WI38 (cell line): ENCODE measurements around the gene HLA-DRB5.
"Not testable (repeated sequence)": the region's sequence is repeated elsewhere in the genome, so short reads cannot be mapped to it uniquely, and the experiment has no call there.

Source experiments
- H3K4me3 ChIP-seq: 2 replicates; pipeline ENCODE4 v1.5.1; 2011; ENCODE audit warnings: low read depth, mild to moderate bottlenecking, control low read depth, low read length
- TF ChIP-seq, protein P1 (sequence below): IDR thresholded peaks from 2 replicates; pipeline ENCODE4 v1.5.1; 2012; ENCODE audit warnings: low read depth, mild to moderate bottlenecking, control low read depth, low read length

HLA-DRB5 gene

GRCh38 chr6:32472781-32473375, 57.2 kb downstream of the HLA-DRB5 start:
- H3K4me3 ChIP-seq, result no peak overlapping the region
- TF ChIP-seq, protein P1, sequence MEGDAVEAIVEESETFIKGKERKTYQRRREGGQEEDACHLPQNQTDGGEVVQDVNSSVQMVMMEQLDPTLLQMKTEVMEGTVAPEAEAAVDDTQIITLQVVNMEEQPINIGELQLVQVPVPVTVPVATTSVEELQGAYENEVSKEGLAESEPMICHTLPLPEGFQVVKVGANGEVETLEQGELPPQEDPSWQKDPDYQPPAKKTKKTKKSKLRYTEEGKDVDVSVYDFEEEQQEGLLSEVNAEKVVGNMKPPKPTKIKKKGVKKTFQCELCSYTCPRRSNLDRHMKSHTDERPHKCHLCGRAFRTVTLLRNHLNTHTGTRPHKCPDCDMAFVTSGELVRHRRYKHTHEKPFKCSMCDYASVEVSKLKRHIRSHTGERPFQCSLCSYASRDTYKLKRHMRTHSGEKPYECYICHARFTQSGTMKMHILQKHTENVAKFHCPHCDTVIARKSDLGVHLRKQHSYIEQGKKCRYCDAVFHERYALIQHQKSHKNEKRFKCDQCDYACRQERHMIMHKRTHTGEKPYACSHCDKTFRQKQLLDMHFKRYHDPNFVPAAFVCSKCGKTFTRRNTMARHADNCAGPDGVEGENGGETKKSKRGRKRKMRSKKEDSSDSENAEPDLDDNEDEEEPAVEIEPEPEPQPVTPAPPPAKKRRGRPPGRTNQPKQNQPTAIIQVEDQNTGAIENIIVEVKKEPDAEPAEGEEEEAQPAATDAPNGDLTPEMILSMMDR, result no peak

DNA sequence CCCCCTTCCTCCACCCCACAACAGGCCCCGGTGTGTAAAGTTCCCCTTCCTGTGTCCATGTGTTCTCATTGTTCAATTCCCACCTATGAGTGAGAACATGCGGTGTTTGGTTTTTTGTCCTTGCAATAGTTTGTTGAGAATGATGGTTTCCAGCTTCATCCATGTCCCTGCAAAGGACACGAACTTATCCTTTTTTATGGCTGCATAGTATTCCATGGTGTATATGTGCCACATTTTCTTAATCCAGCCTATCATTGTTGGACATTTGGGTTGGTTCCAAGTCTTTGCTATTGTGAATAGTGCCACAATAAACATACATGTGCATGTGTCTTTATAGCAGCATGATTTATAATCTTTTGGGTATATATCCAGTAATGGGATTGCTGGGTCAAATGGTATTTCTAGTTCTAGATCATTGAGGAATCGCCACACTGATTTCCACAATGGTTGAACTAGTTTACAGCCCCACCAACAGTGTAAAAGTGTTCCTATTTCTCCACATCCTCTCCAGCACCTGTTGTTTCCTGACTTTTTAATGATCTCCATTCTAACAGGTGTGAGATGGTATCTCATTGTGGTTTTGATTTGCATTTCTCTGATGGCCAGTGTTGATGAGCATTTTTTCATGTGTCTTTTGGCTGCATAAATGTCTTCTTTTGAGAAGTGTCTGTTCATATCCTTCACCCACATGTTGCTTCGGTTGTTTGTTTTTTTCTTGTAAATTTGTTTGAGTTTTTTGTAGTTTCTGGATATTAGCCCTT, 62.2 kb downstream of the HLA-DRB5 start:
- not testable (repeated sequence) for H3K4me3 ChIP-seq
